CD4-positive, alpha-beta T cell treated with Interleukin-17A for 1 hour (primary cell): ENCODE measurements around the gene IL15RA.
"Not testable (repeated sequence)": the region's sequence is repeated elsewhere in the genome, so short reads cannot be mapped to it uniquely, and the experiment has no call there.

Source experiments
- DNase-seq: peaks from one replicate; pipeline ENCODE4 v3.0.0-alpha.2; 2020

The IL15RA gene

GRCh38 chr10:6005856-6006395 is 28.6 kb upstream of the IL15RA start:
- no peak for DNase-seq

GRCh38 chr10:6005161-6005804 is 27.9 kb upstream of the IL15RA start:
- DNase-seq = not testable (repeated sequence)

GRCh38 chr10:6002809-6003510 is 25.6 kb upstream of the IL15RA start:
- no peak for DNase-seq

GRCh38 chr10:5999440-6000165 is 22.3 kb upstream of the IL15RA start:
- DNase-seq = no peak

GRCh38 chr10:5996696-5997095 is 19.4 kb upstream of the IL15RA start:
- DNase-seq = no peak

GRCh38 chr10:5992398-5992797 is 15.1 kb upstream of the IL15RA start:
- no peak for DNase-seq

GRCh38 chr10:5991708-5992107 is 14.4 kb upstream of the IL15RA start:
- DNase-seq = no peak

- DNase-seq = no peak
Observed at GRCh38 chr10:5989756-5990155, 12.4 kb upstream of the IL15RA start.

- DNase-seq = no peak
Observed at GRCh38 chr10:5988336-5988920, 11.1 kb upstream of the IL15RA start.

GRCh38 chr10:5987747-5988146 is 10.4 kb upstream of the IL15RA start:
- DNase-seq = peak; percentile 3

GRCh38 chr10:5985029-5985428 is 7.7 kb upstream of the IL15RA start:
- no peak for DNase-seq

GRCh38 chr10:5983774-5984173 is 6.4 kb upstream of the IL15RA start:
- DNase-seq = no peak

GRCh38 chr10:5981529-5981928 is 4.2 kb upstream of the IL15RA start:
- no peak for DNase-seq

- DNase-seq = no peak
Observed at GRCh38 chr10:5978230-5978489, 817 bp upstream of the IL15RA start.

- DNase-seq = peak; percentile 40
Observed at GRCh38 chr10:5976512-5977470, 552 bp downstream of the IL15RA start.

GRCh38 chr10:5975641-5976473 is 1.5 kb downstream of the IL15RA start:
- peak; percentile 83 for DNase-seq

GRCh38 chr10:5973069-5973468 is 4.3 kb downstream of the IL15RA start:
- no peak for DNase-seq

- DNase-seq = no peak
Observed at GRCh38 chr10:5971886-5972285, 5.5 kb downstream of the IL15RA start.

- peak; percentile 43 for DNase-seq
Observed at GRCh38 chr10:5971315-5971832, 6.0 kb downstream of the IL15RA start.

GRCh38 chr10:5970527-5970926 is 6.8 kb downstream of the IL15RA start:
- DNase-seq = no peak

- DNase-seq = no peak
Observed at GRCh38 chr10:5970066-5970465, 7.3 kb downstream of the IL15RA start.
